HG02852 (cell line): ENCODE data around the gene MYB.
"Not testable (repeated sequence)": the region's sequence is repeated elsewhere in the genome, so short reads cannot be mapped to it uniquely, and the experiment has no call there.

Experiments used
- ATAC-seq: cut with Tn5 transposase; IDR thresholded peaks from one replicate; pipeline ENCODE4 v1.9.1; 2021; ENCODE audit warnings: mild to moderate bottlenecking, moderate library complexity; ENCODE audit not compliant: unreplicated experiment

The MYB gene

GRCh38 chr6:135243871-135244796 is 63.0 kb downstream of the MYB start:
- ATAC-seq = no peak

- no peak for ATAC-seq
These were observed 63.7 kb downstream of the MYB start for GRCh38 chr6:135244805-135245204.

DNA sequence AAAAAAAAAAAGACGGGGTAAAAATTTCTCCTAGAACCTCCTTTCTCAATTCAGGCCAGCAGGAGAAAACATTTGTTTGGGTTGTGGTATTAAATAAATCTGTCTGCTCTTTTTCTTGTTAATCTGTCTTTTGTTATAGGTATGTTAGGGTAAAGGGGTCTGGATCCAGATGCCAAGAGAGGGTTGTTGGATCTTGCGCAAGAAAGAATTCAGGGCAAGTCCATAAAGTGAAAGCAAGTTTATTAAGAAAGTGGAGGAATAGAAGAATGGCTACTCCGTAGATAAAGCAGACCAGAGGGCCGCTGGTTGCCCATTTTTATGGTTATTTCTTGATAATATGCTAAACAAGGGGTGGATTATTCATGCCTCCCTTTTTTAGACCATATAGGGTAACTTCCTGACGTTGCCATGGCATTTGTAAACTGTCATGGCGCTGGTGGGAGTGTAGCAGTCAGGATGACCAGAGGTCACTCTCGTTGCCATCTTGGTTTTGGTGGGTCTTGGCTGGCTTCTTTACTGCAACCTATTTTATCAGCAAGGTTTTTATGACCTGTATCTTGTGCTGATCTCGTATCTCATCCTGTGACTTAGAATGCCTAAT is 65.4 kb downstream of the MYB start:
- ATAC-seq = not testable (repeated sequence)

- ATAC-seq = no peak
These were observed 69.1 kb downstream of the MYB start for GRCh38 chr6:135250234-135250633.

- ATAC-seq = no peak
These were observed 69.8 kb downstream of the MYB start for GRCh38 chr6:135250751-135251497.

DNA sequence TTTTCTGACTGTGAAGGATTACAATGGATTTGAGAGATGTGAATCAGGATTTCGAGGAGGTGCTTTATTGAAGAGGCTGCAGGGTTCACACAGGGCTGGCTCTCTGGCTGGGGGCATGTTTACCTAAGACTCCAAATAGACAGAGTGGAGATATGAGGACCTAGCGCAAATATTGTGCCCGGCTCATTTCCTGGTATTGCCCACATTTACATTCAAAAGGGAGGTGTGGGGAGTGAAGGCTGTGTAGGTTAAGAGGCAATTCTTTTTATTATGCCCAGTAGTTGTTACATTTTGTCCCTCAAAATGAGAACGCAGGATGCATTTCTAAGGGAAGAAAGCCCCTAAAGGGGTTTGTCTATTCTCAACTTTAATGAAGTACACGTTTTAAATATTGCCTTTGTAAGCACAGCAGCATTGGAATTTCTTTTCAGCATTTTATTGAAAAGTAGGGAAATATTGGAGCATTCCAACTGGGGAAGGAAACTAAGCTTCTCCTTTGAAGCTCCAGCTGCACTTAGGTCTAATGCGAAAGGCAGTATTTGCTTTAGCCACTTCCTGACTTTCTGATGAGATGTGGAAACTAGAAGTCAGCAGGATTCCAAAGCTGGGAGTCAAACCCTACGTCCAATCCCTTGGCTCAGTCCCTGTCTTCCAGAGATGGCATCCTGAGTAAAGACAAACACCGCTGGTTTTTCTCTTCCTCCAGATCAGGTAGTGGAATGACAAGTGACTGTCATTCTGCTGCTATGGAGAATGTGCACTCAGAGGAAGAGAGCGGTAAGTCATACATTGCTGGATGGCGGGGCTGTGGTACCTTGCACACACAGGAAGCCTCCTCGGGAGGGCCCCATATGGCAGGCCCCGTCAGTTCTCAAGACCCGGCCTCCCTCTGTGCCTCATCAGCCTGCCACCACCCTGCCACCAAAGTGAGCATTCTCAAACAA is 70.7 kb downstream of the MYB start:
- no peak for ATAC-seq

GRCh38 chr6:135254471-135254870 is 73.4 kb downstream of the MYB start:
- ATAC-seq = no peak

DNA sequence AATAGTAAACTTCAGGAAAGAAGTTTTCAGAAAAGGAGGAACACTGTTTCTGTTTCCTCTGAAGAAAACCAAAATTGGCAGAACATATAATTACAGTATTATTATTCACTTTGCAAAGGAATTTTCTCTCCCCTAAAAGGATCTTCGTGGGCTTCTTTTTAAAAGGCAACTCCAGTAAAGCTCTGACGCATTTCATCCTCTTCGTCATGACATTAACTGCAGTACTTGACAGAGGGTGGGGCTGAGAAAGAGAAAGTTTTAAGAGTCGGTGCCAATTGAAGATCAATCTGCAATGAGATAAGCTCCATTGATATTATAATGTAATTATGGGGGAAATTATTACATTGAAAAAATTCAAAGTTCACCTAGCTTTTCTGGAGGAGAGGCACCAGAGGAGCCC is 75.8 kb downstream of the MYB start:
- no peak for ATAC-seq

GRCh38 chr6:135257631-135258405 is 76.7 kb downstream of the MYB start:
- ATAC-seq = no peak

GRCh38 chr6:135258970-135259369 is 77.9 kb downstream of the MYB start:
- no peak for ATAC-seq

DNA sequence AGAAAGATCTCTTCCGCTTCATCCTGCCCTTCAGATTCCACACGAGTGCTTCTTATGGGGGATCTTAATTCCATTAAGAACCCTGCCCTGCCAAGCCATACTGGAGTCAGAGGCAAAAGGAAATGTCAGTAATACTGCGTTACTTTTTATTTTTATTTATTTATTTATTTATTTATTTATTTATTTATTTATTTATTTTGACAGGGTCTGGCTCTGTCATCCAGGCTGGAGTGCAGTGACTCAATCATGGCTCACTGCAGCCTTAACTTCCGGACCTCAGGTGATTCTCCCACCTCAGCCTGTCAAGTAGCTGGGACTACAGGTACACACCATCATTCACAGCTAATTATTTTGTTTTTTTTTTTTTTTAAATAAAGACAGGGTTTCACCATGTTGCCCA is 79.5 kb downstream of the MYB start:
- no peak for ATAC-seq

GRCh38 chr6:135261872-135262725 is 81.0 kb downstream of the MYB start:
- ATAC-seq = no peak

DNA sequence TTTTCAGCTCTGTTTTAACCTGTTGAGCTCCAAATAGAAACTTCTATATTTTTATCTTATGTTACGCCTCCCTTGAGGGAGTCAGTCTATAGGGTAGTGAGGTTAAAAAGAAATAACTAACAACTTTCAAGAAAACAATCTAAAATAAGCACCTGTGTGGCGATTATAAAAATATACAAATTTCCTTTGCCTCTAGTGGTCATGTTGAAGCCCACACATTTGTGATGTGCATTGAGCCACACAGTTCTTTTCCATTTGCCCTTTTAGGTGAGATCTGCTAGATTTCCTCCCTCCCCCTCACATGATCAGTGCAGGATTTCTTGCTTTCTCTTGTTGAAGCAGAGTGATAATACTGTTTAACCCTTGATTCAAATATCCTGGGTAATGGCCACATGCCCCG is 84.2 kb downstream of the MYB start:
- no peak for ATAC-seq

- no peak for ATAC-seq
These were observed 85.6 kb downstream of the MYB start for GRCh38 chr6:135266675-135267074.

- ATAC-seq = no peak
These were observed 86.0 kb downstream of the MYB start for GRCh38 chr6:135267085-135267484.

DNA sequence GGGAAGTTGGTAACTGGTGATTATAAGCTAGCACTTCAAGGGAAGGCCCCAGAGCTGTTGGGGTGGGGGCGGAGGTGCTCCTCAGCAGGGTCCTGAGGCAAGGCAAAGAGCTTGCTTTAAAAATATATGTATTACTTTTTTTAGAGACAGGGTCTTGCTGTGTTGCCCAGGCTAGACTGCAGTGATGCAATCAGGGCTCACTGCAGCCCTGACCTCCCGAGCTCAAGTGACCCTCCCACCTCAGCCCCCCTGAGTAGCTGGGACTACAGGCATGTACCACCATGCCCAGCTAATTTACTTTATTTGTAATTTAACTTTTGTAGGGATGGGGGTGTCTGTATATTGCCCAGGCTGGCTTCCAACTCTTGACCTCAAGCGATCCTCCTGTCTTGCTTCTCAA is 87.2 kb downstream of the MYB start:
- no peak for ATAC-seq

DNA sequence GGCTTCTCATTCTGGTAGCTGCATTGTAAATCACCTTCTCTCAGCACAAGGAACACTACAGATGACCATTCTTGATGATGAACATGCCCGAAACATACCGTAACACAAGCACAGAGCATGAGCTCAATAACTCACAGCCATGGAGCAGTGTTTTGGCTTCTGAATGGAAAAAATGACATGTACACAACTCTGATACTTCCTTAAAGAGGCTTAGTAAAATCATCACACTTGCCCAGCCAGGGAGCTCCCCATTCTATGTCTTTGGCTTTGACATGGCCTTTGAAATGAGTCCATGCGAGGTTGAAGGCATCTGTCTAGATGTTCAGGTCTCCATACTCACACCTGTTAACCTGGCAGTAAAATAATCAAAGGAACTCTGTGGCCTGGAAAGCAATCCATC is 87.6 kb downstream of the MYB start:
- no peak for ATAC-seq
